ENCODE data around the gene EGFR. TPM values are rescaled to one million over a fixed set of nuclear protein-coding genes. Genes with fewer than 3 reads are reported as not detected.

EGFR gene
- total RNA-seq, 2 experiments from 2014 or later, result not detected

DNA sequence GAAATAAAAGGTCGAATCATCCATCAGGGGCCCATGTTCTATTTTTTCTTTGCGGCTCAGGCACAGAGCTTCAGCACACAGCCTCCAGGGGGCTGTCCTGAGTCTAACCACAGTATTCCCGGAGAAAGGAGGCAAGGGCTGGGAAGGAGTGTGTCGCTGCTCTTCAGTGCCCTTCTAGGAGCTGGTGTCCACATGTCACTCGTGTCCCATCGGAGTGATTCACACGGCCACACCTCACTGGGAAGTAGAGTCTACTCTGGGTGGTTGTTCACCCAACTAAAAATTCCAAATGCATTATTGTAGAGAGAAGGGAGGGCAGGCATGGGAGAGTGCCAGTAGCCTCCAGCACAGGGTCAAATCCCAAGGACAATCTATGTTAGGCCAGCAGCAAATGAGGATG, 231.5 kb downstream of the EGFR start:
- CTCF ChIA-PET, result no interaction called here
- POLR2A ChIA-PET, result interaction anchor here (0.6 kb wide), 1 partner anchor 492 kb away, joined by 7 read pairs; no protein-coding TSS in a partner anchor

DNA sequence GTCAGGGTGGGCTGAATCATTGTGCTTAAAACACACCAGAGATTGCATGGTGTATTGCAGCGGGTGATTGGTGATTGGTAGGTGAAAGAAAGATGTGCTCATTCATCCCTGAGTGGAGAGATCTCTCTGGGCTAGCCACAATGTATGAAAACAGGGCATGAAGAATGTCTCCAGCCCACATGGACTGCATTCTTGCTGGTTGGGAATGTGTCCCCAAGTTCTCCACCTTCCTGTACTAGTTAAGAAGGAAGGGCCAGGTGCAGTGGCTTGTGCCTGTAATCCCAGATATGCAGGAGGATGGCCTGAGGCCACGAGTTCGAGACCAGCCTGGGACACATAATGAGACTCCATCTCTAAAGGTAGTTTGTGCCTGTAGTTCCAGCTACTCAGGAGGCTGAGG, 232.5 kb downstream of the EGFR start:
- CTCF ChIA-PET, result no interaction called here
- POLR2A ChIA-PET, result no interaction called here

DNA sequence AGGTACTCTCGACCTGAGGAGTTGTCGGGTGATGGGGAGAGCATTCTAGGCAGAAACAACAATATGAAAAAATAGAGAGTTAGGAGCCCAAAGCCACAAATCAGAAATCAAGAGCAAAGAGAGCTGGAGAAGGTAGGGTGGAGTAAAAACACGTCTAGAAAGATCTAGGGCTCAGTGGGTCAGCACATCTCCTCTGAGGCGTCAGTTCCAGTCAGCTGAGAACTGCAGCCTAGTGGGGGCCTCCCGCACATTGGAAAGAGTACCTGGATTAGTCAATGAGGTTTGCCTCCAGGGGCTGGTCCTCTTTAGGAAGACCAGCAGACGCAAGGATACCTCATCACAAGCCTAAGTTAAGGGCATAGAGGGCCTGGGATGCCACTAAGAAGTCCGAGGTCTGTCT, 233.1 kb downstream of the EGFR start:
- POLR2A ChIA-PET, result no interaction called here

DNA sequence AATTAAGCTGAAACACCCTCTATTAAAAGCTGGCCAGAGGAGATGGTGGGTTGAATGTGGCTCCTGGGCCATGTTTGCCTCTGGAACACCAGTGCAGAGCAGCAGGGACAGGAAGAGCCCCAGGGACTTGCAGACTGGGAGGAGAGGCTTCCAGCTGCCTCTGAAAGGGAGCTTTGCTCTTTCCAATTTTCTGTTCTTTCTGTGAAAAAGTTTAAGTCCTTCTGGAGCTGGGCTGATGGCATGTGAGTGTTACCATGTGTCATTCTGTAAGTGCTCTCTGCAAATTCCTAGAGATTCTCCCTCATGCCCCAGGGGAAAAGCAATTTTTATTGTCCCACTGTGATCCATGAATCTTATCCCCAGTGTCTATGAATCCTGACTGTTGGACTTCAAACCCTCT, 233.6 kb downstream of the EGFR start:
- POLR2A ChIA-PET, result no interaction called here

More for the DNA sequence above, 233.1 kb downstream of the EGFR start:
- CTCF ChIA-PET, result no interaction called here

DNA sequence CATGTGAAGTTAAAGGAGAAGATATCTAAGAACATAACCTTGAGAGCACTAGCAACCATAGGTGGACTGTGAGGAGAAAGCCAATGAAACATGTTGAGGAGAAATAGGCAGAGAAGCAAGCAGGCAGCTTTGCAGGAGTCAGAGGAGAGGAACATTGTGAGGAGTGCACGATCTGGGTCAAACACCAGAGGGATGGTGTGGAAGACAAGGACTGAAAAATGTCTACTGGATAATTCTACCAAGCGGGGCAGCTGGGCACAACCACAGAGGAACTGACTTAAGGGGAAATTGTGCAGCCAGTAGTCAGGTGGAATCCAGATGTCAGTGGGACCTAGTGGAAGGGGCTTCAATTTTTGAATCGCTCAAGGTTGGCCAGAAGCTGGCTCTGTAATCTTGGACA, 234.4 kb downstream of the EGFR start:
- ChIA-PET CTCF (interaction anchor here (1.6 kb wide), 1 partner anchor 480 kb away, joined by 5 read pairs; no protein-coding TSS in a partner anchor), POLR2A (no interaction called here)

More for the DNA sequence above, 233.6 kb downstream of the EGFR start:
- CTCF ChIA-PET, result interaction anchor here (1.6 kb wide), 1 partner anchor 479 kb away, joined by 5 read pairs; no protein-coding TSS in a partner anchor

DNA sequence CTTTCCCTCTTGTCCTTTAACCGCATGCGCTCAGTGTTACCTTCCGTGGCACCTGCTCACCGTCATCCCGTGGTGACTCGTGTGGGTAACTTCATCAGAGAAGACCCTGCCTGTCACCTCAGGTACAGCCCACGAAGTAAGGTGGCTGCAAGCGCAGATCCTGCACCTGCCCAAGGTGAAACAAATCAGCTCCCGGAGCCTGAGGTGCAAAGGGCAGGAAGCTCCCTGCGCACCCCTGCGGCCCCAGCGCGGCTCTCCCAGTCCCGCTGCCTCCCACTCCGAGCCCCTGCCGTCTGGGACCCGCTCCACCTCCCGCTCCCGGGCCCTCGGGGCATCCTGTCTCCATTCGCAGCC, 235.4 kb downstream of the EGFR start:
- ChIA-PET POLR2A (no interaction called here), CTCF (interaction anchor here (0.7 to 2.9 kb wide), 18 partner anchors 11 to 497 kb away, joined by 3 to 24 read pairs (median 5); partner anchors contain the start of genes EGFR and SEC61G)

DNA sequence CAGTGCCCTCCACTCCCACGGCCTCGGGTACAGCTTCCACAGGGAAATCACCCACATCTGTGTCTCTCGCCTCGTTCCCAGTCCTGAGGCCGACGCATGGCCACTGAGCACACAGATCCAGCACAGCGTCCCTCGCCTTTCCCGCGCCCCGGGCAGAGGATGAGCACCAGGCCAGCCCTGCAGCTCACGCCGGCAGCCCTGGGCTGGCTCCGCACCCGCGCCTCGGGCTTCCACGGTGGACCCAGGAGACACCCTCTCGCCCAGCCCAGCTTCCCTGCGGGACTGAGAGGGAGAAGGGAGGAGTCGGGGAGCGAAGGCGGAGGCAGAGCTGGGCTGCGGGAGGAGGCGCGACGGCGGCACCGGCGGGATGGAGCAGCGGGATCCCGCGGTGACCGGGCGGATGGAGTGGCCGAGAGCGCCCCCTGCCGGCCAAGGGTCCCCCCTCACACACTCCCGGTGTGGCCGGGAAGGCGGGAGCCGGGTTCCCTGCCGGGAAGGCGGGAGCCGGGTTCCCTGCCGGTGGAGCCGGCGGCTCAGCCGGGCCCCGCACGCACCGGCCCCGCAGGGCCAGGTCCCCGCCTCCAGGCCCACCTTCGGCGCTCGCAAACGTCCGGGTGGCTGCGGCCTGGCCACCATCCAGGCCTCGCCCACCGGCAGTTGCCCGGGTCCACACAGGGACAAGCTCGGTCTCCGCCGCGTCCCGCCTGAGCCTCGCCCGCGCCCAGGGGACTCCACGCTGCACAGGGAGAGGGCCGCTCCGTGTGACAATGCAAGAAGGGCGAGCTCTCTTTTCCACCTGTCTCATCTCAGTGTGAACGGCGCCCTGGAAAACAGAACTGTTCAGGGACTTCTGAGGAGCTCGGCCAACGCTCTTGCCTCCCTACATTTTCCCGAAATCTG, 236.0 kb downstream of the EGFR start:
- ChIA-PET POLR2A (no interaction called here), CTCF (interaction anchor here (0.7 to 2.9 kb wide), 28 partner anchors 11 to 712 kb away, joined by 3 to 24 read pairs (median 3); partner anchors contain the start of genes EGFR and SEC61G)

DNA sequence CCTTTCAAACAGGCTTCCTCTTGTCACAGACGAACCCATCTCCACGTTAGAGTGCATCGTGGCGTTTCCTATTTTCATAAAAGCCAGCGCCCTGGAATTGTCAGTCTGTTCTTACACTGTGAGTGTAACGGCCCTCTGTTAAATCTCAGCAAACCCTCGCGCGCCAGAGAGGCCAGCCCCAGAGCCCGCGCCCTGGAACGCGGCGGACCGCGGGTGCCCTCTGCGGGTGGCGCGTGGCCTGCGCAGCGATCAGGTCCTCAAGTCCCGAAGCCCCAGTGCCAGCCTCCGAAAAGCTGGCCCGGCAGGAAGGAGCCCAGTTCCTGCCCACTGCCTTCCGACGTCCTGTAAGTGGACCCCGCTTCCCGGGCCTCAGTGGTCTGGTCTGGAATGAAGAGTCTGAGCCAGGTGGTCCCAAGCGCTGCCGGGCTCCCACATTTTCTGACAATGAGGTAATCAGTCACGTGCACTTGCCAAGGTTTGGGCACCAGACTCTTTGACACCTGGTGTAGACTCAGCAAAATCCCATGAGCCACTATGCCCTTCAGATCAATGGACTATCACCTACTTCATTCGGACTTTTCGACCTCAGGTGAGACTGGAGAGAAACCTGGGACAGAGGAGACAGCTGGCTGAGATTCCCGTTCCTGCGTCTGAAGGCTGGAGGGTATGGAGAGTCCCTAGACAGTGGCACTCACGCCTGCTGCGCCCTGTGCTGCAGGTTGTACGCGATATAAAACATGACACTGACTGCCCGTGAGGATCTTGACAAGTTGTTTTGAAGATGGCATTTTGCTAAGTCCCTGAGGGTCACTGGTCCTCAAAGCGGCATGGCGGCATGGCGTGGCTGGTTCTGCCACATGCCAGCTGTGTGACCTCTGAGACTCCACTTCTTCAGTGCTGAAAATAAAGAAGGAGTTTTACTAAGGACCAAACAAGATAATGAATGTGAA, 237.0 kb downstream of the EGFR start:
- CTCF ChIA-PET, result interaction anchor here (0.7 to 2.9 kb wide), 24 partner anchors 10 to 711 kb away, joined by 3 to 24 read pairs (median 4); partner anchors contain the start of gene SEC61G

DNA sequence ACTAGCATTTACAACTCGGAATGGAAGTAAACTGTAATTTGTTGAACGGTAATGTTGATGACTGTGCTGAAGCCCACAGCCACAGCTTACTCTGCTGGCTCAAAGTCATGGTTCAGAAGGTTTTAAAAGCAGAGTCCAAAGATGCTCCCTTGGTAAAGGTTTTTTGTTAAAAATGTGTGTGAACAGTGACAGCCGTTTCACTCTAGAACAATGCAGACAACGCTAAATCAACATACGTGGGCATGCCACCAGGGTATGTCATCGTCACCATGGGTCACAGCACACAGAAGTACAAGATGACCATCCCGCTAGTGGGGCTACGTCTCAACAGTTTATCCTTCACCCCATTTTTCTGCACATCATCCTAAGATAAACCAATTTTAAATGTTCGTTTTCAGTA, 239.8 kb downstream of the EGFR start:
- POLR2A ChIA-PET, result no interaction called here
- CTCF ChIA-PET, result interaction anchor here (0.7 kb wide), 1 partner anchor 159 kb away, joined by 3 read pairs; no protein-coding TSS in a partner anchor

More for the DNA sequence above, 237.0 kb downstream of the EGFR start:
- POLR2A ChIA-PET, result no interaction called here

DNA sequence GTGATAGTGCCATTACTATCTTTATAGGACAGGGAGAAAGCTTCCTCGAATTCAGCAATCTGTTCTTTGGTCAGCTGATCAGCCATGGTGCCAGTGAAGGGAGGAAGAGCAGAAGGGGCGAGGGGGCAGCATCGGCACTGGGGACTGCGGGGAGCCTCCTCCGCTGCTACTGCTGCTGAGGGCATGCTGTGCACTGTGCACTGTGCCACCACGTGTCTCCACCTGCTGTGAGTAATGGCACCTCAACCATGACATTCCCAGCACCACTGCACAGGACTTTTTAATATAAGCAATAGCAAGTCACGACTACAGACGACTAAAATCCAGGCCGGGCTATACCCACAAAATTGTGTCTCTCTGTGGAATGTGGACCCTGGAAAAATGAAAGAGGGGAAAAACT, 241.4 kb downstream of the EGFR start:
- ChIA-PET CTCF (no interaction called here), POLR2A (no interaction called here)

DNA sequence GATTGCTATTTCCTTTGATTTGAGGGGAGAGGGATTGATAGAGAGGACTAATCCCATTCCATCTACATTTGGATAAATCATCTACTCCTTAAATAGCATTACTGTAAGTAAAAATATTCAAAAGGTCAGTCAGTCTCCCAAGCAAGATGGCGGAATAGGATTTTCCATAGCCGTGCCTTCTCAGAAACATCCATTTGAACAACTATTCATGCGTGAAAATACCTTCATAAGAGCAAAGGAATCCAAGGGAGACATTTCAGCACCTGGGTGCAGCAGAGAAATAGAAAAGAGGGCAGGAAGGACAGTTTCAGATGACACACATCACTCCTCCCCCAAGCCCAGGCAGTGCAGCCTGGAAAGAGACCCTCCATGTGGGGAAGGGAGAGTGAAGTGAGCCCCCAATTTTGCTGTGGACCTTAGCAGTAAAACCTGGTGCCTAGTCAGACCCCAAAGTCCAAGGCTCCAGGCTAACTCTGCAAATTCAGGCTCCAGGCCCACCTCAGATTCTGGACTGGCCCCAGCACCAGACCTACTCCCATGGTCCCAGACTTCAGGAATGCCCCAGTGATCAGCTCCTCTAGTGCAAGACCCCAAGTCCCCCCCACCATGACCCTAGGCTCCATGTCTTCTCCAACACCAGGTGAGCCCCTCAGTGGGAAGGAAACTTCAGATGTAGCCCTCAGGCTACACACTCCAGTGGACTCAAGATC, 242.0 kb downstream of the EGFR start:
- POLR2A ChIA-PET, result no interaction called here
- CTCF ChIA-PET, result no interaction called here
